Adrenal gland (tissue), 12 donors: ENCODE data around the gene CALML3. TPM values are rescaled to one million over a fixed set of nuclear protein-coding genes. Genes with fewer than 3 reads are reported as not detected.

Experiments used
- DNase-seq, 7 donors: peaks; one replicate each; pipeline ENCODE4 v3.0.0-alpha.2; 2019 to 2020
- H3K27ac ChIP-seq, 5 donors: fragments of 200-600 bp; sonication (generic) in 4 of 5; 1 replicate in 3 of 5; 2 replicates in 2 of 5; pipeline versions ENCODE4 v1.5.1 to v1.8.0; 2016 to 2020; ENCODE audit warnings: mild to moderate bottlenecking in 1 of 5
- H3K27me3 ChIP-seq: fragments of 200-600 bp; 2 replicates; pipeline ENCODE4 v1.8.0; 2021
- H3K36me3 ChIP-seq, 2 donors: fragments of 200-600 bp; replicated peaks in 1 of 2; 1 replicate in 1 of 2; 2 replicates in 1 of 2; pipeline versions ENCODE4 v1.5.1 to v1.8.0; 2018 to 2022
- H3K4me1 ChIP-seq, 2 donors: fragments of 200-600 bp; replicated peaks in 1 of 2; 1 replicate in 1 of 2; 2 replicates in 1 of 2; pipeline versions ENCODE4 v1.5.1 to v1.8.0; 2018 to 2021
- H3K4me3 ChIP-seq, 4 donors: fragments of 200-600 bp; sonication (generic) in 3 of 4; one replicate each; pipeline ENCODE4 v1.5.1; 2016 to 2018
- H3K9me3 ChIP-seq, 3 donors: fragments of 200-600 bp; sonication (generic) in 1 of 3; replicated peaks in 1 of 3; 1 replicate in 2 of 3; 2 replicates in 1 of 3; pipeline versions ENCODE4 v1.5.1 to v1.8.0; 2016 to 2021
- CTCF ChIP-seq, 6 experiments: fragments of 450-650 bp in 4 of 6; fragments of 200-600 bp in 2 of 6; sonication (generic) in 1 of 6; IDR thresholded peaks; 1 replicate in 5 of 6; 2 replicates in 1 of 6; pipeline versions ENCODE4 v1.5.1 to v1.8.0; 2016 to 2021; ENCODE audit warnings: antibody characterized with exemption in 6 of 6, mild to moderate bottlenecking in 2 of 6, moderate library complexity in 1 of 6
- POLR2A ChIP-seq, 2 donors: fragments of 450-650 bp; IDR thresholded peaks; one replicate each; pipeline ENCODE4 v1.6.1; 2017; ENCODE audit warnings: antibody characterized with exemption in 2 of 2, mild to moderate bottlenecking in 2 of 2, moderate library complexity in 1 of 2
- WGBS, 4 donors: extraction: QIAGEN DNeasy Blood & Tissue Kit in 2 of 4; methylation state at CpG; one replicate each; pipeline versions ENCODE4 v1.1.5 to v1.1.7; 2013 to 2017; 5-methylcytosine and 5-hydroxymethylcytosine counted together
- intact Hi-C, 2 donors: fragments of 100-400 bp; cut with DNase I; formaldehyde crosslinking; loops; one replicate each; pipeline versions ENCODE4 v1.14.1 to v1.15.0; 2022 to 2023
- polyA plus RNA-seq, 3 donors: library from polyadenylated mRNA; stranded (reverse); fragments of 200-250 nt in 2 of 3; fragments of 350-450 nt in 1 of 3; fragmentation: Illumina TruSeq in 1 of 3; extraction: RNeasy Lipid Tissue Mini Kit (QIAGEN cat#74804) in 1 of 3; gene quantifications; one replicate each; pipeline ENCODE4 v1.2.3, GENCODE V29; 2013 to 2014
- total RNA-seq, 9 donors: library from RNA; depleted of rRNA in 4 of 9; stranded (reverse); fragments of >200 nt in 4 of 9; fragments of 120-200 nt in 1 of 9; fragmentation: NEBNext Ultra II Directional in 1 of 9; extraction: Animal tissue kit (Norgen Biotek cat#: 25700) in 1 of 9; gene quantifications; one replicate each; pipeline versions ENCODE4 v1.1.0 to v1.2.4, GENCODE V29; 2013 to 2023
- donor health status: healthy with polysubstance abuse.
- donor health status: Bipolar disorder and iron deficiency.
- donor health status: DM: yes; HTN: yes; CAD: no.
- donor health status: DM: no; HTN: no; CAD: no.
- donor health status: DM: no; HTN: no; CAD: no.
- donor health status: DM: yes; HTN: yes; CAD: no.

Gene CALML3
- total and polyA plus RNA-seq, 12 donors: 0.07 TPM; not detected in 11

GRCh38 chr10:5559642-5560141 is 34.9 kb downstream of the CALML3 start:
- H3K27ac ChIP-seq: no peak overlapping the region
- TF ChIP-seq POLR2A (IDR thresholded peaks at IDR 0.05): no peak
- TF ChIP-seq CTCF (IDR thresholded peaks at IDR 0.05): no peak
- no peaks in the 10 kb centered on the region for H3K9me3 ChIP-seq
- H3K27me3 ChIP-seq: no peaks in the 10 kb centered on the region
- 46 to 63% (median 58%) methylated on average over 9 of the region's 9 CpGs for WGBS, 4 donors
- no peak for DNase-seq
- intact Hi-C loops: no loop called here
- no peak overlapping the region for H3K4me3 ChIP-seq
- no peaks in the 10 kb centered on the region for H3K36me3 ChIP-seq
- H3K4me1 ChIP-seq: no peaks in the 10 kb centered on the region

GRCh38 chr10:5560142-5560816 is 35.5 kb downstream of the CALML3 start:
- no peaks in the 10 kb centered on the region for H3K36me3 ChIP-seq
- no peak overlapping the region for H3K4me3 ChIP-seq
- DNase-seq: no peak
- TF ChIP-seq CTCF (IDR thresholded peaks at IDR 0.05) (no peak), POLR2A (IDR thresholded peaks at IDR 0.05) (no peak)
- H3K27ac ChIP-seq: no peak overlapping the region
- WGBS, 4 donors: 85 to 90% (median 89%) methylated on average over 10 of the region's 10 CpGs
- no peaks in the 10 kb centered on the region for H3K4me1 ChIP-seq
- H3K27me3 ChIP-seq: no peaks in the 10 kb centered on the region
- intact Hi-C loops: no loop called here
- H3K9me3 ChIP-seq: no peaks in the 10 kb centered on the region

GRCh38 chr10:5560817-5561703 is 36.3 kb downstream of the CALML3 start:
- no peaks in the 10 kb centered on the region for H3K9me3 ChIP-seq
- no peak overlapping the region for H3K4me3 ChIP-seq
- TF ChIP-seq POLR2A (IDR thresholded peaks at IDR 0.05) (no peak), CTCF (IDR thresholded peaks at IDR 0.05) (no peak)
- intact Hi-C loops: no loop called here
- H3K27me3 ChIP-seq: no peaks in the 10 kb centered on the region
- WGBS, 4 donors: 83 to 90% (median 87%) methylated on average over 14 to 28 of the region's 28 CpGs
- H3K4me1 ChIP-seq: no peaks in the 10 kb centered on the region
- H3K36me3 ChIP-seq: no peaks in the 10 kb centered on the region
- DNase-seq: no peak
- no peak overlapping the region for H3K27ac ChIP-seq
